MV-4-11 (cell line): ENCODE data around the gene DOCK7.

Experiments
- DNase-seq: peaks from one replicate; lab custom pipeline; 2025; lab: John Stamatoyannopoulos, UW

Gene DOCK7

GRCh38 chr1:62439652-62440371 lies 248.4 kb downstream of the DOCK7 start:
- DNase-seq: peak; percentile 13

GRCh38 chr1:62438163-62438562 lies 250.0 kb downstream of the DOCK7 start:
- DNase-seq: peak; percentile 19

- DNase-seq: peak; percentile 40
These were observed 250.8 kb downstream of the DOCK7 start for GRCh38 chr1:62437273-62437940.

GRCh38 chr1:62436466-62437272 lies 251.5 kb downstream of the DOCK7 start, which contains the start of gene USP1:
TSS of gene USP1 (plus strand) at chr1:62437049. CDS start at chr1:62439868, 2,819 bp downstream.
- DNase-seq: peak; percentile 100

GRCh38 chr1:62436039-62436465 lies 252.1 kb downstream of the DOCK7 start:
- DNase-seq: peak; percentile 89

GRCh38 chr1:62435231-62436038 lies 252.8 kb downstream of the DOCK7 start:
- no peak for DNase-seq

GRCh38 chr1:62434618-62435001 lies 253.6 kb downstream of the DOCK7 start:
- no peak for DNase-seq

- no peak for DNase-seq
These were observed 254.1 kb downstream of the DOCK7 start for GRCh38 chr1:62433861-62434617.

GRCh38 chr1:62429581-62429980 lies 258.6 kb downstream of the DOCK7 start:
- no peak for DNase-seq

- no peak for DNase-seq
These were observed 259.8 kb downstream of the DOCK7 start for GRCh38 chr1:62428351-62428750.

GRCh38 chr1:62426794-62427193 lies 261.4 kb downstream of the DOCK7 start:
- no peak for DNase-seq

- no peak for DNase-seq
These were observed 261.9 kb downstream of the DOCK7 start for GRCh38 chr1:62426237-62426636.

GRCh38 chr1:62425041-62425440 lies 263.1 kb downstream of the DOCK7 start:
- DNase-seq: no peak

GRCh38 chr1:62424411-62424810 lies 263.8 kb downstream of the DOCK7 start:
- no peak for DNase-seq

- DNase-seq: no peak
These were observed 264.5 kb downstream of the DOCK7 start for GRCh38 chr1:62423580-62424242.

GRCh38 chr1:62420214-62420613 lies 268.0 kb downstream of the DOCK7 start:
- DNase-seq: no peak

GRCh38 chr1:62417351-62417999 lies 270.7 kb downstream of the DOCK7 start:
- DNase-seq: no peak

- DNase-seq: no peak
These were observed 272.5 kb downstream of the DOCK7 start for GRCh38 chr1:62415687-62416086.

GRCh38 chr1:62407398-62408009 lies 280.7 kb downstream of the DOCK7 start:
- DNase-seq: peak; percentile 30

- no peak for DNase-seq
These were observed 281.6 kb downstream of the DOCK7 start for GRCh38 chr1:62406576-62406975.
